DMS114 treated with DMSO at 0.1 percent for 48 hours (cell line): Measurements from ENCODE around the gene TNNI3.
"Not testable (repeated sequence)": the region's sequence is repeated elsewhere in the genome, so short reads cannot be mapped to it uniquely, and the experiment has no call there.

Experiments
- DNase-seq: peaks from one replicate; lab custom pipeline; 2025; ENCODE audit not compliant: unreplicated experiment; lab: John Stamatoyannopoulos, UW

Gene TNNI3

GRCh38 chr19:55157064-55157908, at the start of gene TNNI3:
TNNI3 (minus strand) TSS chr19:55157732; CDS start chr19:55157589, 143 bp downstream.
- no peak for DNase-seq

- DNase-seq, result no peak
Measured at GRCh38 chr19:55206664-55207500, 49.4 kb upstream of the TNNI3 start.

GRCh38 chr19:55202199-55202598, 44.7 kb upstream of the TNNI3 start:
- DNase-seq, result not testable (repeated sequence)

GRCh38 chr19:55199620-55200204, 42.2 kb upstream of the TNNI3 start:
- no peak for DNase-seq

- no peak for DNase-seq
Measured at GRCh38 chr19:55198651-55199050, 41.1 kb upstream of the TNNI3 start.

GRCh38 chr19:55197528-55197927, 40.0 kb upstream of the TNNI3 start:
- peak; percentile 40 for DNase-seq

GRCh38 chr19:55196803-55197202, 39.3 kb upstream of the TNNI3 start:
- DNase-seq, result no peak

GRCh38 chr19:55193481-55193880, 35.9 kb upstream of the TNNI3 start:
- no peak for DNase-seq

GRCh38 chr19:55189403-55189835, 31.9 kb upstream of the TNNI3 start:
- DNase-seq, result no peak

GRCh38 chr19:55188625-55189024, 31.1 kb upstream of the TNNI3 start:
- no peak for DNase-seq

- DNase-seq, result no peak
Measured at GRCh38 chr19:55186080-55186479, 28.5 kb upstream of the TNNI3 start.

GRCh38 chr19:55181740-55182139, 24.2 kb upstream of the TNNI3 start:
- DNase-seq, result no peak

- no peak for DNase-seq
Measured at GRCh38 chr19:55179606-55180484, 22.3 kb upstream of the TNNI3 start, which contains the start of gene SYT5. SYT5 (minus strand) TSS chr19:55180289; CDS start chr19:55179041, 1,248 bp downstream.

- DNase-seq, result peak; percentile 90
Measured at GRCh38 chr19:55178781-55179599, 21.5 kb upstream of the TNNI3 start.

- DNase-seq, result no peak
Measured at GRCh38 chr19:55176076-55176475, 18.5 kb upstream of the TNNI3 start.

GRCh38 chr19:55175117-55175867, 17.8 kb upstream of the TNNI3 start:
- peak; percentile 38 for DNase-seq

GRCh38 chr19:55174425-55175116, 17.0 kb upstream of the TNNI3 start:
- DNase-seq, result no peak

- DNase-seq, result peak; percentile 88
Measured at GRCh38 chr19:55173714-55174409, 16.3 kb upstream of the TNNI3 start.
